ENCODE results near the gene C11orf52.

- TF ChIP-seq MAX (IDR thresholded peaks at IDR 0.05) (no peak), CTCF (IDR thresholded peaks at IDR 0.05; ENCODE audit: low read depth, low read length, missing input control) (no peak)
These were observed 6.9 kb upstream of the C11orf52 start, which contains the start of gene CRYAB for GRCh38 chr11:111911563-111912401.
